PC-3 (cell line): Measurements from ENCODE around the gene NUMA1. TPM values are rescaled to one million over a fixed set of nuclear protein-coding genes. Genes with fewer than 3 reads are reported as not detected.

Source experiments
- ATAC-seq: fragments of 200-7000 bp; cut with Tn5 transposase; 2 replicates; pipeline ENCODE4 v1.9.1; 2020; ENCODE audit warnings: mild to moderate bottlenecking, moderate library complexity
- BruUV-seq: library from RNA; stranded (reverse); fragments of 400-500 nt; replicated peaks from 2 replicates; lab custom pipeline; 2021; lab: Mats Ljungman, UMichigan
- CTCF ChIA-PET: fragments of 300-600 bp; sonication (Branson Sonifier 250); formaldehyde crosslinking; loops from one replicate; lab custom pipeline; 2022; ENCODE audit warnings: antibody characterized with exemption; lab: Charles Lee
- POLR2A ChIA-PET: fragments of 300-600 bp; sonication (Branson Sonifier 250); formaldehyde crosslinking; loops from one replicate; lab custom pipeline; 2022; ENCODE audit warnings: antibody characterized with exemption; ENCODE audit not compliant: unreplicated experiment; lab: Charles Lee
- DNase-seq: peaks from one replicate; pipeline ENCODE4 v3.0.0-alpha.2; 2015
- H2AFZ ChIP-seq: fragments of 300-600 bp; sonication (generic); 2 replicates; pipeline ENCODE4 v1.6.0; 2016; ENCODE audit warnings: antibody characterized with exemption, low read length
- H3F3A ChIP-seq: fragments of 300-600 bp; sonication (generic); one replicate; pipeline ENCODE4 v1.6.0; 2017; ENCODE audit warnings: antibody characterized with exemption, low read length, control low read depth, mild to moderate bottlenecking; ENCODE audit not compliant: unreplicated experiment
- H3K27ac ChIP-seq: fragments of 300-600 bp; sonication (generic); 2 replicates; pipeline ENCODE4 v1.5.1; 2016; ENCODE audit warnings: mild to moderate bottlenecking, low read length
- H3K27me3 ChIP-seq: fragments of 300-600 bp; sonication (generic); 2 replicates; pipeline ENCODE4 v1.6.1; 2016; ENCODE audit warnings: low read length, mixed read lengths
- H3K36me3 ChIP-seq: fragments of 300-600 bp; sonication (generic); 2 replicates; pipeline ENCODE4 v1.6.1; 2016; ENCODE audit warnings: low read depth, mixed run types, low read length, mixed read lengths
- H3K4me1 ChIP-seq: fragments of 300-600 bp; sonication (generic); 2 replicates; pipeline ENCODE4 v1.5.1; 2016; ENCODE audit warnings: low read length; ENCODE audit not compliant: insufficient read depth
- H3K4me2 ChIP-seq: fragments of 300-600 bp; sonication (generic); 2 replicates; pipeline ENCODE4 v1.6.0; 2016; ENCODE audit warnings: low read length
- H3K4me3 ChIP-seq: fragments of 300-600 bp; sonication (generic); 2 replicates; pipeline ENCODE4 v1.5.1; 2016; ENCODE audit warnings: mild to moderate bottlenecking, low read length, mixed read lengths
- H3K79me2 ChIP-seq: fragments of 300-600 bp; sonication (generic); 2 replicates; pipeline ENCODE4 v1.6.1; 2017; ENCODE audit warnings: low read length, mixed read lengths
- H3K9ac ChIP-seq: fragments of 300-600 bp; sonication (generic); 2 replicates; pipeline ENCODE4 v1.6.0; 2016; ENCODE audit warnings: mild to moderate bottlenecking, low read length
- H3K9me2 ChIP-seq: fragments of 300-600 bp; sonication (generic); replicated peaks from 2 replicates; pipeline ENCODE4 v1.6.1; 2016; ENCODE audit warnings: mixed run types, low read length, mixed read lengths
- H3K9me3 ChIP-seq: fragments of 300-600 bp; sonication (generic); 2 replicates; pipeline ENCODE4 v1.6.1; 2016; ENCODE audit warnings: low read length, mixed read lengths
- H4K20me1 ChIP-seq: fragments of 300-600 bp; sonication (generic); 2 replicates; pipeline ENCODE4 v1.6.1; 2016; ENCODE audit warnings: low read length, mixed read lengths
- CTCF ChIP-seq: fragments of 300-600 bp; sonication (generic); conservative IDR thresholded peaks from 2 replicates; pipeline ENCODE4 v1.5.1; 2017; ENCODE audit warnings: antibody characterized with exemption, low read depth, mild to moderate bottlenecking, low read length
- EZH2 ChIP-seq: fragments of 300-600 bp; sonication (generic); IDR thresholded peaks from one replicate; pipeline ENCODE4 v1.6.1; 2017; ENCODE audit warnings: antibody characterized with exemption, mild to moderate bottlenecking, low read length; ENCODE audit not compliant: unreplicated experiment
- EZH2phosphoT487 ChIP-seq: fragments of 300-600 bp; sonication (generic); IDR thresholded peaks from 2 replicates; pipeline ENCODE4 v1.6.1; 2018; ENCODE audit warnings: mild to moderate bottlenecking, antibody characterized with exemption, low read length, borderline replicate concordance
- intact Hi-C: fragments of 100-400 bp; cut with micrococcal nuclease; formaldehyde crosslinking; loops from 2 replicates; pipeline ENCODE4 v1.9.0; 2023
- total RNA-seq: library from RNA; depleted of rRNA; stranded (reverse); fragments of >200 nt; gene quantifications from 2 replicates; pipeline ENCODE4 v1.2.3, GENCODE V29; 2014

NUMA1 gene
- total RNA-seq, 1 experiment from 2014 or later: 145 TPM

- BruUV-seq: no TSS peak
- no peaks in the 10 kb centered on the region for H3K79me2 ChIP-seq
- H3F3A ChIP-seq: peaks cover 6% of the 10 kb centered on the region
- intact Hi-C loops: no loop called here
- CTCF ChIA-PET: no interaction called here
- peaks cover 38% of the 10 kb centered on the region for H3K36me3 ChIP-seq
- H3K9ac ChIP-seq: no peak overlapping the region
- TF ChIP-seq CTCF (no peak), EZH2 (no peak), EZH2phosphoT487 (no peak)
- H4K20me1 ChIP-seq: 0 out of 2 replicates have a peak, but pooled peaks cover 5% of the 10 kb centered on the region
- POLR2A ChIA-PET: no interaction called here
- H3K4me2 ChIP-seq: no peak overlapping the region
- H3K9me3 ChIP-seq: no peaks in the 10 kb centered on the region
- H3K4me3 ChIP-seq: no peak overlapping the region
- no peak overlapping the region for H3K27ac ChIP-seq
- no peak for DNase-seq
- H3K27me3 ChIP-seq: no peaks in the 10 kb centered on the region
- no peaks in the 10 kb centered on the region for H3K4me1 ChIP-seq
- no peak overlapping the region for H2AFZ ChIP-seq
- no peaks in the 10 kb centered on the region for H3K9me2 ChIP-seq
- no peak for ATAC-seq
Measured at GRCh38 chr11:72001285-72001684, 79.1 kb downstream of the NUMA1 start.

- no peak overlapping the region for H3K27ac ChIP-seq
- H3K9me3 ChIP-seq: no peaks in the 10 kb centered on the region
- BruUV-seq: no TSS peak
- H3K27me3 ChIP-seq: no peaks in the 10 kb centered on the region
- POLR2A ChIA-PET: no interaction called here
- H3K79me2 ChIP-seq: no peaks in the 10 kb centered on the region
- H4K20me1 ChIP-seq: 0 out of 2 replicates have a peak, but pooled peaks cover 4% of the 10 kb centered on the region
- H3K4me3 ChIP-seq: no peak overlapping the region
- CTCF ChIA-PET: no interaction called here
- H3K4me2 ChIP-seq: no peak overlapping the region
- no peaks in the 10 kb centered on the region for H3K9me2 ChIP-seq
- ATAC-seq (no peak), DNase-seq (no peak)
- peaks cover 5% of the 10 kb centered on the region for H3F3A ChIP-seq
- H3K9ac ChIP-seq: no peak overlapping the region
- TF ChIP-seq EZH2: no peak
- TF ChIP-seq EZH2phosphoT487: no peak
- TF ChIP-seq CTCF: no peak
- no peaks in the 10 kb centered on the region for H3K4me1 ChIP-seq
- H2AFZ ChIP-seq: no peak overlapping the region
- H3K36me3 ChIP-seq: peaks cover 29% of the 10 kb centered on the region
- intact Hi-C loops: no loop called here
Measured at GRCh38 chr11:72000202-72000867, 80.0 kb downstream of the NUMA1 start.

- ChIA-PET POLR2A (no interaction called here), CTCF (no interaction called here)
- no peaks in the 10 kb centered on the region for H3K79me2 ChIP-seq
- no peak overlapping the region for H3K4me2 ChIP-seq
- no peaks in the 10 kb centered on the region for H3K9me3 ChIP-seq
- H4K20me1 ChIP-seq: no peaks in the 10 kb centered on the region
- no peaks in the 10 kb centered on the region for H3K27me3 ChIP-seq
- H3K4me1 ChIP-seq: no peaks in the 10 kb centered on the region
- no peak overlapping the region for H3K27ac ChIP-seq
- ATAC-seq (no peak), DNase-seq (no peak)
- no peak overlapping the region for H2AFZ ChIP-seq
- no peaks in the 10 kb centered on the region for H3K9me2 ChIP-seq
- H3K4me3 ChIP-seq: no peak overlapping the region
- peaks cover 24% of the 10 kb centered on the region for H3K36me3 ChIP-seq
- intact Hi-C loops: no loop called here
- no peaks in the 10 kb centered on the region for H3F3A ChIP-seq
- TF ChIP-seq CTCF (no peak), EZH2phosphoT487 (no peak), EZH2 (no peak)
- no TSS peak for BruUV-seq
- H3K9ac ChIP-seq: no peak overlapping the region
Measured at GRCh38 chr11:71999798-72000197, 80.5 kb downstream of the NUMA1 start.
